ENCODE measurements around the gene ATG7. TPM values are rescaled to one million over a fixed set of nuclear protein-coding genes. Genes with fewer than 3 reads are reported as not detected.

The ATG7 gene
- total RNA-seq, 1 donor from 2014 or later, result 53.4 TPM

GRCh38 chr3:11514191-11514821 lies 242.1 kb downstream of the ATG7 start:
- DNase-seq (ENCODE audit: low read depth) (peak; percentile 63), FAIRE-seq (no peak)
- Histone ChIP-seq H3K27me3 (ENCODE audit: control insufficient read depth, insufficient read depth, low read length) (no peaks in the 10 kb centered on the region), H3K4me3 (ENCODE audit: low read depth, low read length) (no peak overlapping the region), H3K36me3 (ENCODE audit: control insufficient read depth, insufficient read depth, low read length) (peaks cover 1% of the 10 kb centered on the region)
- no peak for TF ChIP-seq CTCF (IDR thresholded peaks at IDR 0.05; ENCODE audit: insufficient read depth, low read length, severe bottlenecking)

- FAIRE-seq, result no peak
- no peak overlapping the region for H3K4me3 ChIP-seq (ENCODE audit: low read depth, low read length)
- no peaks in the 10 kb centered on the region for H3K27me3 ChIP-seq (ENCODE audit: control insufficient read depth, insufficient read depth, low read length)
- TF ChIP-seq CTCF (IDR thresholded peaks at IDR 0.05; ENCODE audit: insufficient read depth, low read length, severe bottlenecking), result no peak
- H3K36me3 ChIP-seq (ENCODE audit: control insufficient read depth, insufficient read depth, low read length), result no peaks in the 10 kb centered on the region
- DNase-seq (ENCODE audit: low read depth), result no peak
Observed at GRCh38 chr3:11517601-11518000, 245.4 kb downstream of the ATG7 start.

GRCh38 chr3:11521167-11521566 lies 249.0 kb downstream of the ATG7 start:
- DNase-seq (ENCODE audit: low read depth) (no peak), FAIRE-seq (no peak)
- Histone ChIP-seq H3K4me3 (ENCODE audit: low read depth, low read length) (no peak overlapping the region), H3K27me3 (ENCODE audit: control insufficient read depth, insufficient read depth, low read length) (no peaks in the 10 kb centered on the region), H3K36me3 (ENCODE audit: control insufficient read depth, insufficient read depth, low read length) (no peaks in the 10 kb centered on the region)
- TF ChIP-seq CTCF (IDR thresholded peaks at IDR 0.05; ENCODE audit: insufficient read depth, low read length, severe bottlenecking), result no peak

- no peaks in the 10 kb centered on the region for H3K27me3 ChIP-seq (ENCODE audit: control insufficient read depth, insufficient read depth, low read length)
- TF ChIP-seq CTCF (IDR thresholded peaks at IDR 0.05; ENCODE audit: insufficient read depth, low read length, severe bottlenecking), result no peak
- no peaks in the 10 kb centered on the region for H3K36me3 ChIP-seq (ENCODE audit: control insufficient read depth, insufficient read depth, low read length)
- peak; percentile 22 for DNase-seq (ENCODE audit: low read depth)
- H3K4me3 ChIP-seq (ENCODE audit: low read depth, low read length), result no peak overlapping the region
- no peak for FAIRE-seq
Observed at GRCh38 chr3:11522398-11522715, 250.2 kb downstream of the ATG7 start.

- DNase-seq (ENCODE audit: low read depth) (peak; percentile 75), FAIRE-seq (no peak)
- Histone ChIP-seq H3K27me3 (ENCODE audit: control insufficient read depth, insufficient read depth, low read length) (no peaks in the 10 kb centered on the region), H3K4me3 (ENCODE audit: low read depth, low read length) (no peak overlapping the region), H3K36me3 (ENCODE audit: control insufficient read depth, insufficient read depth, low read length) (no peaks in the 10 kb centered on the region)
- no peak for TF ChIP-seq CTCF (IDR thresholded peaks at IDR 0.05; ENCODE audit: insufficient read depth, low read length, severe bottlenecking)
Observed at GRCh38 chr3:11522953-11523571, 250.9 kb downstream of the ATG7 start.
